ENCODE measurements around the gene CLK1.

Gene CLK1

DNA sequence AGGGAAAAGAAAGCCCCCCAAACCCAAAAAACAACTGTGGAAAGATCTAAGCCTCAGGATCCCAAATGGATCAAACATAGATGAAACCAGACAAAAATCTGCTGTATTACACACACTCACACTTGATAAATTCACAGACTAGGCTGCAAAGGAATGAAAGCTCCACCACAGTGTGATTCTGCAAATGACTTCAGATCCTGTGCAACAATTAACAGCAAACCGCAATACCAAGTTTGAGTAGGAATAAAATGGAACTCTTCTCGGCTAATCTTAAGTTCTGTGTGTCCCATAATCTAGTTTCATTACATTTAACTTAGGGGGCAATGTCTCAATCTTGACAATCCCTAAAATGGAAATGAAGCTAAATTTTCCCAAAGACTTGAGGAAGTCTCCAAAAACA lies 11.9 kb downstream of the CLK1 start:
- Histone ChIP-seq H3K4me2 (ENCODE audit: low read depth, low read length, poor library complexity, severe bottlenecking) (no peak overlapping the region), H3K9me3 (ENCODE audit: insufficient read depth, low read length) (no peaks in the 10 kb centered on the region), H3K4me3 (ENCODE audit: insufficient read depth, low read length, poor library complexity, severe bottlenecking) (no peak overlapping the region), H3K79me2 (ENCODE audit: insufficient read depth, low read length) (peaks cover 14% of the 10 kb centered on the region), H3F3A (ENCODE audit: insufficient read depth) (peaks cover 74% of the 10 kb centered on the region), H3K27ac (ENCODE audit: low read depth, low read length) (no peak overlapping the region), H4K20me1 (ENCODE audit: low read depth, low read length) (peaks cover 7% of the 10 kb centered on the region), H2AFZ (ENCODE audit: low read depth, low read length, severe bottlenecking) (no peak overlapping the region), H3K36me3 (ENCODE audit: low read length) (peaks cover 44% of the 10 kb centered on the region), H3K9me2 (replicated peaks; ENCODE audit: insufficient read depth, low read length) (no peaks in the 10 kb centered on the region), H3K9ac (ENCODE audit: low read length) (no peak overlapping the region), H3K27me3 (ENCODE audit: low read length) (no peaks in the 10 kb centered on the region)
- TF ChIP-seq EZH2phosphoT487 (conservative IDR thresholded peaks at IDR 0.05; ENCODE audit: low read length): no peak
- TF ChIP-seq, protein P1, sequence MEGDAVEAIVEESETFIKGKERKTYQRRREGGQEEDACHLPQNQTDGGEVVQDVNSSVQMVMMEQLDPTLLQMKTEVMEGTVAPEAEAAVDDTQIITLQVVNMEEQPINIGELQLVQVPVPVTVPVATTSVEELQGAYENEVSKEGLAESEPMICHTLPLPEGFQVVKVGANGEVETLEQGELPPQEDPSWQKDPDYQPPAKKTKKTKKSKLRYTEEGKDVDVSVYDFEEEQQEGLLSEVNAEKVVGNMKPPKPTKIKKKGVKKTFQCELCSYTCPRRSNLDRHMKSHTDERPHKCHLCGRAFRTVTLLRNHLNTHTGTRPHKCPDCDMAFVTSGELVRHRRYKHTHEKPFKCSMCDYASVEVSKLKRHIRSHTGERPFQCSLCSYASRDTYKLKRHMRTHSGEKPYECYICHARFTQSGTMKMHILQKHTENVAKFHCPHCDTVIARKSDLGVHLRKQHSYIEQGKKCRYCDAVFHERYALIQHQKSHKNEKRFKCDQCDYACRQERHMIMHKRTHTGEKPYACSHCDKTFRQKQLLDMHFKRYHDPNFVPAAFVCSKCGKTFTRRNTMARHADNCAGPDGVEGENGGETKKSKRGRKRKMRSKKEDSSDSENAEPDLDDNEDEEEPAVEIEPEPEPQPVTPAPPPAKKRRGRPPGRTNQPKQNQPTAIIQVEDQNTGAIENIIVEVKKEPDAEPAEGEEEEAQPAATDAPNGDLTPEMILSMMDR (IDR thresholded peaks at IDR 0.05; ENCODE audit: insufficient read depth, low read length, poor library complexity, severe bottlenecking): no peak

DNA sequence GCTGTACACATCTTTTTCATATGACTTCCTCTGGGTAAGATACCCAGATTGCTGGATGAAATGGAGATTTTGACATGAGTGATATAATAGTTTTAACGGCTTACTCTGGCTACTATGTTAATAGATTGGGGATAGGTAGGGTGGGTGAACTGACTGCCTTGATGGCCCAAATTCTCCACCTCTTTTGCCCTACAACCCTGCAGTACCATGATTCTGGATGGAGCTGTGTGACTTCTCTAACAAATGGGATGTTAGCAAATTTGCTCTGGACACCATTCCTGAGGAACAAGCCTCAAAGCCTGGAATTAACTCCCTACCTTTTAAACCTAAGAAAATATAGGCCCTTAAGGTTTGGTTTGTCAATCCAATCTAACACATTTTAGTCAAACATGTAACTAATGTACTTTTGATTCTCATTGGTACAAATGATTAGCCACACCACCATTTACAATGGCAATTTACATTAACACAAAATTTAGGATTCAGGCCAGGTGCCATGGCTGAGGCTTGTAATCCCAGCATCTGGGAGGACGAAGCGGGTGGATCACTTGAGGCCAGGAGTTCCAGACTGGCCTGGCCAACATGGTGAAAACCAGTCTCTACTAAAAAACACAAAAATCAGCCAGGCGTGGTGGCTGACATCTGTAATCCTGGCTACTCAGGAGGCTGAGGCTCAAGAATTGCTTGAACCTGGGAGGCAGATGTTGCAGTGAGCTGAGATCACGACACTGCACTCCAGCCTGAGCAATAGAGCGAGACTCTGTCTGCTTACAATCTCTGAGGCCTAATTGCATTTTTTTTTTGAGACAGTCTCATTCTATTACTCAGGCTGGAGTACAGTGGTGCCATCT lies 12.8 kb downstream of the CLK1 start:
- no peak overlapping the region for H3K27ac ChIP-seq (ENCODE audit: low read depth, low read length)
- H3K79me2 ChIP-seq (ENCODE audit: insufficient read depth, low read length): peaks cover 4% of the 10 kb centered on the region; the same call in 1 of the 2 replicates
- H3K9ac ChIP-seq (ENCODE audit: low read length): no peak overlapping the region
- no peaks in the 10 kb centered on the region for H3K9me3 ChIP-seq (ENCODE audit: insufficient read depth, low read length)
- no peak overlapping the region for H3K4me3 ChIP-seq (ENCODE audit: insufficient read depth, low read length, poor library complexity, severe bottlenecking)
- no peaks in the 10 kb centered on the region for H3K27me3 ChIP-seq (ENCODE audit: low read length)
- peaks cover 5% of the 10 kb centered on the region for H4K20me1 ChIP-seq (ENCODE audit: low read depth, low read length)
- no peak overlapping the region for H2AFZ ChIP-seq (ENCODE audit: low read depth, low read length, severe bottlenecking)
- peaks cover 34% of the 10 kb centered on the region for H3K36me3 ChIP-seq (ENCODE audit: low read length)
- H3K9me2 ChIP-seq (replicated peaks; ENCODE audit: insufficient read depth, low read length): no peaks in the 10 kb centered on the region
- peaks cover 68% of the 10 kb centered on the region for H3F3A ChIP-seq (ENCODE audit: insufficient read depth)
- TF ChIP-seq, protein P1 (IDR thresholded peaks at IDR 0.05; ENCODE audit: insufficient read depth, low read length, poor library complexity, severe bottlenecking): no peak
- TF ChIP-seq EZH2phosphoT487 (conservative IDR thresholded peaks at IDR 0.05; ENCODE audit: low read length): no peak
- H3K4me2 ChIP-seq (ENCODE audit: low read depth, low read length, poor library complexity, severe bottlenecking): no peak overlapping the region

DNA sequence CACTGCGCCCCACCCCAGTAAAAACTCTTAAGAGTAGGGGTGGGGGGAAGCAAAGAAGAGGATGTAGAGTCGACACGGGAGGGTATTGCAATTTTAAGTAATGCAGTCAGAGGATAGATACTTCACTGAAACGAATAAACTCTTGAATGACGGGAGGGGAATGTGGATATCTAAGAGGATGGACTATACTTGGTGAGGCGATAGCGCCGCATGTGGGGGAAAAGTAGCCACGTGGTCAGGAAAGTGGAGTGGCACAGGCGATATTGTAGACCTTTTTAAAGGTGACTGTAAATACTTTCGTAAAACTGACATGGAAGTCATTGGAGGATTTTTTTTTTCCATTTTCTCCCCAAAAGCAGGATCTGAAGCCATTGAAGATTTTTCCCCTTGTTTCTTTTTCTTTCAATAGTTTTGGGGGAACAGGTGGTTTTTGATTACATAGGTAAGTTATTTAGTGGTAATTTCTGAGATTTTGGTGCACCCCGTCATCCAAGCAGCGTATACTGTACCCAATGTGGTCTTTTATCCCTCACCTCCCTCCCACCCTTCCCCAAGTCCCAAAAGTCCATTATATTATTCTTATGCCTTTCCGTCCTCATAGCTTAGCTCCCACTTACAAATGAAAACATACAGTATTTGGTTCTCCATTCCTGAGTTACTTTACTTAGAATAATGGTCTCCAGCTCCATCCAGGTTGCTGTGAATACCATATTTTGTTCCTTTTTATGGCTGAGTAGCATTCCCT lies 13.8 kb downstream of the CLK1 start:
- no peak overlapping the region for H3K4me2 ChIP-seq (ENCODE audit: low read depth, low read length, poor library complexity, severe bottlenecking)
- H3K79me2 ChIP-seq (ENCODE audit: insufficient read depth, low read length): no peaks in the 10 kb centered on the region
- no peaks in the 10 kb centered on the region for H3K9me2 ChIP-seq (replicated peaks; ENCODE audit: insufficient read depth, low read length)
- TF ChIP-seq, protein P1 (IDR thresholded peaks at IDR 0.05; ENCODE audit: insufficient read depth, low read length, poor library complexity, severe bottlenecking): no peak
- TF ChIP-seq EZH2phosphoT487 (conservative IDR thresholded peaks at IDR 0.05; ENCODE audit: low read length): no peak
- H4K20me1 ChIP-seq (ENCODE audit: low read depth, low read length): peaks cover 5% of the 10 kb centered on the region
- no peaks in the 10 kb centered on the region for H3K27me3 ChIP-seq (ENCODE audit: low read length)
- peaks cover 64% of the 10 kb centered on the region for H3F3A ChIP-seq (ENCODE audit: insufficient read depth)
- H3K4me3 ChIP-seq (ENCODE audit: insufficient read depth, low read length, poor library complexity, severe bottlenecking): no peak overlapping the region
- H3K27ac ChIP-seq (ENCODE audit: low read depth, low read length): no peak overlapping the region
- no peak overlapping the region for H2AFZ ChIP-seq (ENCODE audit: low read depth, low read length, severe bottlenecking)
- H3K9ac ChIP-seq (ENCODE audit: low read length): no peak overlapping the region
- no peaks in the 10 kb centered on the region for H3K9me3 ChIP-seq (ENCODE audit: insufficient read depth, low read length)
- peaks cover 29% of the 10 kb centered on the region for H3K36me3 ChIP-seq (ENCODE audit: low read length)
